H1 (cell line): ENCODE measurements around the gene TJP3. TPM values are rescaled to one million over a fixed set of nuclear protein-coding genes. Genes with fewer than 3 reads are reported as not detected.

Source experiments
- CBX8 ChIP-seq: fragments of 300-800, 300-1000 bp; sonication (generic); IDR thresholded peaks from 2 replicates; pipeline ENCODE4 v1.7.1; 2016; ENCODE audit warnings: low read depth, low read length, borderline replicate concordance
- E2F6 ChIP-seq: IDR thresholded peaks from 2 replicates; pipeline ENCODE4 v1.6.1; 2012; ENCODE audit warnings: inconsistent platforms
- EP300 ChIP-seq, 2 experiments: IDR thresholded peaks; 1 replicate in 1 of 2; 2 replicates in 1 of 2; pipeline ENCODE4 v1.6.1; 2011 to 2012; ENCODE audit warnings: low read depth in 2 of 2, low read length in 2 of 2, mild to moderate bottlenecking in 2 of 2, borderline replicate concordance in 1 of 2, inconsistent platforms in 1 of 2, moderate library complexity in 1 of 2
- JUND ChIP-seq: IDR thresholded peaks from 2 replicates; pipeline ENCODE4 v1.6.1; 2011; ENCODE audit warnings: mild to moderate bottlenecking, improper control_type of control experiment, low read length
- KDM1A ChIP-seq: fragments of 200-600, 300-600 bp; sonication (generic); IDR thresholded peaks from 2 replicates; pipeline ENCODE4 v1.7.1; 2016; ENCODE audit warnings: mild to moderate bottlenecking, low read length, borderline replicate concordance
- KDM4A ChIP-seq: IDR thresholded peaks from one replicate; pipeline ENCODE4 v1.7.1; 2012; ENCODE audit warnings: low read depth, mild to moderate bottlenecking, moderate library complexity, low read length, inconsistent platforms; ENCODE audit not compliant: severe bottlenecking
- MAFK ChIP-seq: IDR thresholded peaks from 2 replicates; pipeline ENCODE4 v1.6.1; 2012; ENCODE audit warnings: low read depth, mild to moderate bottlenecking, improper control_type of control experiment, low read length
- PHF8 ChIP-seq: fragments of 200-600 bp; sonication (generic); conservative IDR thresholded peaks from 2 replicates; pipeline ENCODE4 v1.7.1; 2012; ENCODE audit warnings: low read depth, mild to moderate bottlenecking, inconsistent platforms, low read length, moderate library complexity
- RNF2 ChIP-seq: fragments of 200-900, 300-1000 bp; sonication (generic); IDR thresholded peaks from 2 replicates; pipeline ENCODE4 v1.7.1; 2016; ENCODE audit warnings: borderline replicate concordance, low read depth, mild to moderate bottlenecking, antibody characterized with exemption, low read length; ENCODE audit not compliant: poor library complexity, severe bottlenecking; ENCODE audit errors: missing control alignments
- SAP30 ChIP-seq: fragments of 300-600 bp; sonication (generic); IDR thresholded peaks from 2 replicates; pipeline ENCODE4 v1.7.1; 2012; ENCODE audit warnings: low read length, moderate library complexity, mild to moderate bottlenecking, inconsistent platforms; ENCODE audit not compliant: insufficient read depth, insufficient replicate concordance
- SIN3A ChIP-seq, 2 experiments: IDR thresholded peaks in 1 of 2; conservative IDR thresholded peaks in 1 of 2; 2 replicates each; pipeline ENCODE4 v1.6.1; 2011 to 2012; ENCODE audit warnings: low read length in 2 of 2, improper control_type of control experiment in 1 of 2, low read depth in 1 of 2, mild to moderate bottlenecking in 1 of 2
- SIRT6 ChIP-seq: IDR thresholded peaks from one replicate; pipeline ENCODE4 v1.7.1; 2012; ENCODE audit warnings: low read length, inconsistent platforms
- SP2 ChIP-seq: IDR thresholded peaks from 2 replicates; pipeline ENCODE4 v1.6.1; 2012; ENCODE audit warnings: mild to moderate bottlenecking, low read length, inconsistent platforms
- SRF ChIP-seq: IDR thresholded peaks from 2 replicates; pipeline ENCODE4 v1.6.1; 2011; ENCODE audit warnings: mild to moderate bottlenecking, low read depth, low read length, moderate library complexity
- SUZ12 ChIP-seq: fragments of 200-600 bp; sonication (generic); IDR thresholded peaks from 2 replicates; pipeline ENCODE4 v1.6.1; 2012; ENCODE audit warnings: mild to moderate bottlenecking, inconsistent platforms, low read length, moderate library complexity, mixed read lengths
- TAF1 ChIP-seq: IDR thresholded peaks from 2 replicates; pipeline ENCODE4 v1.6.1; 2011; ENCODE audit warnings: mild to moderate bottlenecking, low read depth, low read length
- TBP ChIP-seq: IDR thresholded peaks from 2 replicates; pipeline ENCODE4 v1.6.1; 2011; ENCODE audit warnings: low read depth, low read length, improper control_type of control experiment
- polyA plus RNA-seq, 7 experiments: library from polyadenylated mRNA; depleted of rRNA in 3 of 7; stranded (reverse) in 5 of 7; unstranded in 2 of 7; fragments of >200 nt in 5 of 7; fragments of 200-250 nt in 2 of 7; gene quantifications; 1 replicate in 5 of 7; 2 replicates in 1 of 7; 4 replicates in 1 of 7; pipeline versions ENCODE4 v1.2.1 to v1.2.3, GENCODE V29; 2011 to 2013; ENCODE audit warnings: missing spikeins in 2 of 7, mixed read lengths in 2 of 7
- total RNA-seq: library from RNA; stranded (reverse); fragmentation: NEBNext Ultra II Directional; extraction: Animal tissue kit (Norgen Biotek cat#: 25700); gene quantifications from 2 replicates; pipeline ENCODE4 v1.2.1, GENCODE V29; 2021

The TJP3 gene
- total and polyA plus RNA-seq, 2 of the 8 experiments (the other 6 are each of a cell fraction or from before 2014, with no cell fraction given) = 17.1 to 26.1 TPM

GRCh38 chr19:3785938-3786824 is 78.0 kb downstream of the TJP3 start, which contains the start of gene MATK (continued):
- TF ChIP-seq PHF8 (peak; percentile 51), KDM4A (peak; percentile 72), EP300 (IDR thresholded peaks at IDR 0.05; ENCODE audit: borderline replicate concordance in 1 of 2, low read depth in 2 of 2, low read length in 2 of 2) (no peak), CBX8 (no peak), SIRT6 (no peak), E2F6 (no peak), SUZ12 (0 out of 2 replicates have a peak, but pooled peaks have one; percentile 25), TAF1 (0 out of 2 replicates have a peak, but pooled peaks have one; percentile 27), RNF2 (no peak), SIN3A (conservative IDR thresholded peaks at IDR 0.05 in 1 of 2, IDR thresholded peaks at IDR 0.05 in 1 of 2; ENCODE audit: low read depth in 1 of 2, low read length in 2 of 2) (no peak), SAP30 (no peak), SRF (no peak), TBP (no peak), MAFK (no peak), KDM1A (peak; percentile 98), SP2 (no peak), JUND (no peak)
